Measurements from ENCODE around the gene DPEP2NB. TPM values are rescaled to one million over a fixed set of nuclear protein-coding genes. Genes with fewer than 3 reads are reported as not detected.

DPEP2NB gene, protein sequence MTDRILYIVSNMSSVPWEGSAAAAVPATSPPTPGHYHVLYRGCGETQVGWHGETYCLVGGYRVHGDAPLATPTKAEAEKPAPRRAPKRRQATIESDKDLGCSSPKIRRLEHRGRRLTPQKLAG
- total RNA-seq = not detected in 2 replicates

DNA sequence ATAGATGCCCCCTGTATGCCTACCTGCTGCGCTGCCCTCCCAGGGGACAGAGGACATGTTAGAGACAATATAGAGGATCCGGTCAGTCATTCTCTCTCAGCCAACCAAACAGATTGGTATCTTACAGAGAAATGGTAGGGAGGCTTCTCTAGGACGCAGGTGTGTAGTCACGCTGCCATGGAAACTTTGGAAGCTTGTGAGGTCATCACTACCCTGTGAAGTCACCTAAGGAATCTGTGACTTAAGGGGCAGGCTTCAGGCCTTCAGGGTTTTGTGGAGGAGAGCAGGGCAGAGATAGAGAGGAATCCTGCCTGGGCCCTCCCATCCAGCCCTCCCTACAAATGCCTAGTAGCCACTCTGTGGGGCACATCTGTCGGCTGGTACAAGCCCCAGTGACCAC lies at the start of gene DPEP2NB:
DPEP2NB (minus strand) TSS at position 231 of the 400 bp plus-strand sequence; CDS start at position 90, 141 bp downstream.

DNA sequence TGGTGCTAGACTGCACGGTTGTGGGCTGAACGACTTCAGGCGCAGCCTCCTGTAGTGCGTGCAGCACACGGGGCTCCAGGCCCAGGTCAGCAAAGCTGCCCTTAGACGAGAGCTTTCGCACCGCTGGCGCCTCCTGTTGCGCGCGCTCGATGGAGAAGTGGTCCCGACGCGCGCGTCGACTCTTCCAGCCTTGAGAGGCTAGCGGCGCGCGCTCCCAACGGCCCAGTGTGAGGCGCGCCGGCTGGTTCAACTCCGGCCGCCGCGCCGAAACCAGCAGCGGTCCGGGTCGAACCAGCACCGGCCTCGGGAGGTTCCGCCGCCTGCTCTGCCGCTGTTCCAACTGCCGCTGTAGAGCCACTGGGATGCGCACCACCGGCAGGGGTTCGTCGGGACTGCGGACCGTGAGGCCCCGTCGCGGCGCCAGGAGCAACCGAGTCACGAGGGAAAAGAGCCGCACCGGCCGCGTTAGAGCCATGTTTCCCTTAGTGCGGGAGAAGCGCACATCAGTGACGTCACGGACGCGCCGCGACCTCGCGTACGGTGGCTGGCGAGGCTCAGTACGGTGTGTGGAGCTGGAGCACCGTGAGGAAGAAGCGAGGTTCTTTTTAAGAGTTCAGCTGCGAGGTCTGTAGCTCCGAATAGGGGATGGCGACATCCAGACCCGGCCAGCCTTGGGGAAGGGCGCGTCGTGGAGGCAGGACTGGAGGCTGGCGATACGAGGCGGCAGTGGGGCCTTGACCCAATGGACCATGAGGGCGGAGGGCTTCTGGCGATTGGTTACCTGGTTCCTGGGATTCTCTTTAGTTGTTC lies 7.2 kb upstream of the DPEP2NB start, which contains the start of the genes DDX28 and DUS2:
DDX28 (minus strand) TSS at position 505 of the 810 bp plus-strand sequence; CDS start at position 475, 30 bp downstream.
DUS2 (plus strand) TSS at position 557 of the 810 bp plus-strand sequence. CDS start 14,740 bp downstream, outside the sequence.

GRCh38 chr16:67998779-67999688 lies 16.7 kb downstream of the DPEP2NB start, which contains the start of gene DPEP2:
Gene DPEP2, minus strand, starts transcription at chr16:67999484. Its CDS starts 6,272 bp downstream, at chr16:67993212.

GRCh38 chr16:67979955-67980678 lies 35.6 kb downstream of the DPEP2NB start, which contains the start of gene DPEP3:
Gene DPEP3, minus strand, starts transcription at chr16:67980499. Its CDS starts 119 bp downstream, at chr16:67980380.

DNA sequence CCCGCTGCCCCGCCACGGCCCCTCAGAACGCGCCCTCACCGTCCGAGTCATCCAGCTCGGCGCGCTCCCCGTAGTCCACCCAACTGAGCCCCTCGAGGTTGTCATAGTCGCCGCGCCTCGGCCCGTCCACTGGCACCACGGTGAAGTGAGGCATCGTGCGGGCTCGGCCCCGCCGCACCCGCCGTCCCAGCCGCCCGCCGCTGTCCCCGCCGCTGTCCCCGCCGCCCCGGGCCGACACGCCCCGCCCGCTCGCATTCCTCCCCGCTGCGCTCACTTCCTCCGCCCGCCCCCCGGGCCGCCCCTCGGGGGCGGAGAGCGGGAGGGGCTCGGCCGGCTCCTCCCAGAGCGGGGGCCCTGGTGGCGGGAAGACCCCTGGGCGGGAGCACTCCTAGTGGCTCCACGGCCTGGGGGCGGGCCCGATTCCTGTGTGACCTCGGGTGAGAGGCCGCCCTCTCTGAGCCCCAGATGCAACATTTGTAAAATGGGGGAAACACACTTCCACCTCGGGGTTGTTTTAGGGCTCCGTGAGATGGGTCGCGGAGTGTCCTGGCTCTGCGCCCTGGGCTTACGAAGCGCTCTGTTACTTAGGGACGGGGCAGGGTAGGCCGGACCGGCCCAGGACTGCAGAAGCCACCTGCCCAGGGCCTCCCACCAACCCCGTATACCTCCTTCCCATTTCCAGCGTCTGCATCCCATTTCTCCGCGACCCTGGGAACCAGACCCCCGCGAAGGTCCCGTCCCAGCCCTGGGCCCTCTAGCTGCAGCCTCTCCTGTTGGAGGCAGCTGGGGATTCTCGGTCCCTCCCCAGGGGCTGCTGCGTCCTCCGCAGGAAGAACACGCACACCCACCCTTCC lies 47.1 kb downstream of the DPEP2NB start, which contains the start of gene SLC12A4:
SLC12A4 (minus strand) TSS at position 238 of the 854 bp plus-strand sequence; CDS start at position 154, 84 bp downstream.

Other genes with a start within 250 kb of the DPEP2NB start
- 3.8 and 9.8 TPM in 2 replicates for gene RANBP10, start 209.4 kb downstream of the DPEP2NB start, total RNA-seq
- gene TSNAXIP1, start 209.0 kb downstream of the DPEP2NB start, total RNA-seq = 0.50 TPM in 1 of 2 replicates, not detected in the other
- 29.0 and 34.7 TPM in 2 replicates for gene THAP11, start 173.6 kb downstream of the DPEP2NB start, total RNA-seq
- 140 and 141 TPM in 2 replicates for gene NUTF2, start 169.0 kb downstream of the DPEP2NB start, total RNA-seq
- gene CENPT, start 168.2 kb downstream of the DPEP2NB start, total RNA-seq = 10.3 and 16.2 TPM in 2 replicates
- gene EDC4, start 142.9 kb downstream of the DPEP2NB start, total RNA-seq = 36.6 and 71.5 TPM in 2 replicates
- 0.21 and 0.34 TPM in 2 replicates for gene NRN1L, start 131.0 kb downstream of the DPEP2NB start, total RNA-seq
- gene PSKH1, start 122.7 kb downstream of the DPEP2NB start, total RNA-seq = 9.6 and 28.2 TPM in 2 replicates
- 0.21 and 0.34 TPM in 2 replicates for gene CTRL, start 84.0 kb downstream of the DPEP2NB start, total RNA-seq
- 16.1 and 16.8 TPM in 2 replicates for gene PSMB10, start 79.1 kb downstream of the DPEP2NB start, total RNA-seq
- gene LCAT, start 71.8 kb downstream of the DPEP2NB start, total RNA-seq = 1.7 and 4.6 TPM in 2 replicates
- 31.1 and 41.5 TPM in 2 replicates for gene SLC12A4, start 47.3 kb downstream of the DPEP2NB start, total RNA-seq
- gene DPEP3, start 35.4 kb downstream of the DPEP2NB start, total RNA-seq = not detected in 2 replicates
- gene DPEP2, start 16.4 kb downstream of the DPEP2NB start, total RNA-seq = not detected in 2 replicates
- 13.2 and 18.1 TPM in 2 replicates for gene DDX28, start 7.3 kb upstream of the DPEP2NB start, total RNA-seq
- gene DUS2, start 7.4 kb upstream of the DPEP2NB start, total RNA-seq = 23.3 and 24.6 TPM in 2 replicates
- gene NFATC3, start 69.5 kb upstream of the DPEP2NB start, total RNA-seq = 11.6 and 16.2 TPM in 2 replicates
- gene ESRP2, start 220.2 kb upstream of the DPEP2NB start, total RNA-seq = 50.6 and 64.8 TPM in 2 replicates
- 5.8 and 19.4 TPM in 2 replicates for gene PLA2G15, start 229.5 kb upstream of the DPEP2NB start, total RNA-seq
- 10.9 and 16.5 TPM in 2 replicates for gene SLC7A6, start 248.6 kb upstream of the DPEP2NB start, total RNA-seq